OCI-LY7 (cell line): ENCODE data around the gene MS4A15.

Experiments
- CTCF ChIP-seq: fragments of 200-600 bp; sonication (generic); conservative IDR thresholded peaks from 2 replicates; pipeline ENCODE4 v1.5.1; 2014; ENCODE audit warnings: mild to moderate bottlenecking, antibody characterized with exemption, low read length, moderate library complexity, mixed read lengths
- EZH2phosphoT487 ChIP-seq: fragments of 200-600 bp; sonication (generic); IDR thresholded peaks from 2 replicates; pipeline ENCODE4 v1.6.1; 2018; ENCODE audit warnings: low read depth, borderline replicate concordance, mild to moderate bottlenecking, mixed run types, antibody characterized with exemption, low read length, moderate library complexity, mixed read lengths

GRCh38 chr11:60710482-60710881, 46.2 kb upstream of the MS4A15 start:
- TF ChIP-seq EZH2phosphoT487 (no peak), CTCF (no peak)
